ENCODE results near the gene ZFPM1. TPM values are rescaled to one million over a fixed set of nuclear protein-coding genes. Genes with fewer than 3 reads are reported as not detected.
"Not testable (repeated sequence)": the region's sequence is repeated elsewhere in the genome, so short reads cannot be mapped to it uniquely, and the experiment has no call there.

Gene ZFPM1
- total RNA-seq, 4 donors from 2014 or later = 0.31 to 0.71 (median 0.56) TPM

- in situ Hi-C loops (cut with MboI; ENCODE audit: low sequenced_read_pairs in 4 of 4) = loop anchor here in 2 of 4 donors (25.0 kb wide), 1 partner anchor 222 kb away; no protein-coding TSS in a partner anchor
- DNase-seq = no peak
Observed at GRCh38 chr16:88409296-88410065, 43.6 kb upstream of the ZFPM1 start.

DNA sequence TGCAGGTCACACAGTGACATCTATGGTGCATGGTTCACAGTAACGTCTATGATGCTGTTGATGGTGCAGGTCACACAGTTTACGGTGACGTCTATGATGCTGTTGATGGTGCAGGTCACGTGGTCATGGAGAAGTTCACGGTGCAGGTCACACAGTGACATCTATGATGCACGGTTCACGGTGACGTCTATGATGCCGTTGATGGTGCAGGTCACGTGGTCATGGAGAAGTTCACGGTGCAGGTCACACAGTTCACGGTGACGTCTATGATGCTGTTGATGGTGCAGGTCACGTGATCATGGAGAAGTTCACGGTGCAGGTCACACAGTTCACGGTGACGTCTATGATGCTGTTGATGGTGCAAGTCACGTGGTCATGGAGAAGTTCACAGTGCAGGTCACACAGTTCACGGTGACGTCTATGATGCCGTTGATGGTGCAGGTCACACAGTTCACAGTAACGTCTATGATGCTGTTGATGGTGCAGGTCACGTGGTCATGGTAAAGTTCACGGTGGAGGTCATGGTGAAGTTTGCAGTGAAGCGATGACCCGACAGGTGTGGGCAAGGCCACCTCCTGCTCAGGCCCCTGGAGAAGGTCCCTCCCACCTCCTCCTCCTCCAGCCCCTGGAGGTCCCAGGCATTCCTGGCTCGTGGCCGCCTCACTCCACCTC, 42.6 kb upstream of the ZFPM1 start:
- in situ Hi-C loops (cut with MboI; ENCODE audit: low sequenced_read_pairs in 4 of 4) = loop anchor here in 2 of 4 donors (25.0 kb wide), 1 partner anchor 223 kb away; no protein-coding TSS in a partner anchor

More at GRCh38 chr16:88409296-88410065, 43.6 kb upstream of the ZFPM1 start:
- intact Hi-C loops (cut with DNase I; ENCODE audit: low total_unique reads) = no loop called here
- Histone ChIP-seq H3K36me3 (no peaks in the 10 kb centered on the region), H3K4me1 (no peaks in the 10 kb centered on the region), H3K27me3 (no peaks in the 10 kb centered on the region), H3K9me3 (no peaks in the 10 kb centered on the region), H3K4me3 (no peak overlapping the region), H3K27ac (no peak overlapping the region)
- ATAC-seq = no peak
- TF ChIP-seq CTCF (IDR thresholded peaks at IDR 0.05 in 4 of 5, conservative IDR thresholded peaks at IDR 0.05 in 1 of 5) (no peak), POLR2A (IDR thresholded peaks at IDR 0.05) (no peak)

DNA sequence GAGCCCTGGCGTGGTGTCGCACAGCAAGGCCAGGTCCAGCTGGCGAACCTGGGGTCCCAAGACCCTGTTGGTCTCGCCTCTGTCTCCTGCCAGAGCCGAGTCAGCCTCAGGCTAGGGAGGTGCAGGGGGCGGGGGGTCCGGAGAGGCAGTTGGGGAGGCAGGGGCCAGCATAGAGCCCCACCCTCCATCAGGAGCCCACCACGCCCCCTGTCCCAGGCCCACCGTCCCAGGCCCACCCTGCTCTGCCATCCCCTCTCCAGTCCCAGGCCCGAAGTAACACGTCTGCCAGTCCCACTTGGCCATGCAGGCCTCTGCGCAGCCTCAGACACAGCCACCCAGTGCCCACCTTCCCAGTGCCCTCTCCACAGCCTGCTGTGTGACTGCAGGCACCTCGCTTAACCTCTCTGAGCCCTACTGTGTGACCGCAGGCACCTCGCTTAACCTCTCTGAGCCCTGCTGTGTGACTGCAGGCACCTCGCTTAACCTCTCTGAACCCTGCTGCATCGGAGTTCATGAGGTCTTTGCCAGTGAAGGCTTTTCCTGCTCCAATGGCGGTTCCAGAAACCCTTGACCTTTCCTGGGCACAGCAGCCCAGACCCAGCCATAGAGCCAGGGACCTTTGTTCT, 41.0 kb upstream of the ZFPM1 start:
- DNase-seq (no peak), ATAC-seq (no peak)
- H3K9me3 ChIP-seq = no peaks in the 10 kb centered on the region
- no peaks in the 10 kb centered on the region for H3K27me3 ChIP-seq
- no peaks in the 10 kb centered on the region for H3K36me3 ChIP-seq
- TF ChIP-seq CTCF (IDR thresholded peaks at IDR 0.05 in 4 of 5, conservative IDR thresholded peaks at IDR 0.05 in 1 of 5) (no peak), POLR2A (IDR thresholded peaks at IDR 0.05) (no peak)
- intact Hi-C loops (cut with DNase I; ENCODE audit: low total_unique reads) = no loop called here
- H3K4me1 ChIP-seq = no peaks in the 10 kb centered on the region
- no peak overlapping the region for H3K27ac ChIP-seq
- in situ Hi-C loops (cut with MboI; ENCODE audit: low sequenced_read_pairs in 4 of 4) = loop anchor here in 2 of 4 donors (25.0 kb wide), 1 partner anchor 225 kb away; no protein-coding TSS in a partner anchor
- H3K4me3 ChIP-seq = no peak overlapping the region

More for the DNA sequence above, 42.6 kb upstream of the ZFPM1 start:
- H3K27ac ChIP-seq; H3K9me3 ChIP-seq; H3K4me3 ChIP-seq; DNase-seq; intact Hi-C loops (cut with DNase I; ENCODE audit: low total_unique reads); H3K36me3 ChIP-seq; ATAC-seq; H3K4me1 ChIP-seq; H3K27me3 ChIP-seq: not testable (repeated sequence)

GRCh38 chr16:88412766-88413165, 40.3 kb upstream of the ZFPM1 start:
- in situ Hi-C loops (cut with MboI; ENCODE audit: low sequenced_read_pairs in 4 of 4) (loop anchor here in 2 of 4 donors (25.0 kb wide), 1 partner anchor 225 kb away; no protein-coding TSS in a partner anchor), intact Hi-C loops (cut with DNase I; ENCODE audit: low total_unique reads) (no loop called here)
- H3K27ac ChIP-seq = no peak overlapping the region
- H3K27me3 ChIP-seq = no peaks in the 10 kb centered on the region
- H3K36me3 ChIP-seq = no peaks in the 10 kb centered on the region
- H3K9me3 ChIP-seq = no peaks in the 10 kb centered on the region
- ATAC-seq (no peak), DNase-seq (no peak)
- H3K4me3 ChIP-seq = no peak overlapping the region
- TF ChIP-seq POLR2A (IDR thresholded peaks at IDR 0.05) = no peak
- TF ChIP-seq CTCF (IDR thresholded peaks at IDR 0.05 in 4 of 5, conservative IDR thresholded peaks at IDR 0.05 in 1 of 5) = no peak
- no peaks in the 10 kb centered on the region for H3K4me1 ChIP-seq

- intact Hi-C loops (cut with DNase I; ENCODE audit: low total_unique reads) = no loop called here
- no peak overlapping the region for H3K4me3 ChIP-seq
- H3K4me1 ChIP-seq = no peaks in the 10 kb centered on the region
- no peaks in the 10 kb centered on the region for H3K9me3 ChIP-seq
- TF ChIP-seq POLR2A (IDR thresholded peaks at IDR 0.05) (no peak), CTCF (IDR thresholded peaks at IDR 0.05 in 4 of 5, conservative IDR thresholded peaks at IDR 0.05 in 1 of 5) (no peak)
- ATAC-seq (no peak), DNase-seq (no peak)
- H3K36me3 ChIP-seq = no peaks in the 10 kb centered on the region
- no peaks in the 10 kb centered on the region for H3K27me3 ChIP-seq
- in situ Hi-C loops (cut with MboI; ENCODE audit: low sequenced_read_pairs in 4 of 4) = loop anchor here in 2 of 4 donors (25.0 kb wide), 1 partner anchor 226 kb away; no protein-coding TSS in a partner anchor
- H3K27ac ChIP-seq = no peak overlapping the region
Observed at GRCh38 chr16:88413231-88413630, 39.8 kb upstream of the ZFPM1 start.
